Ovary (tissue), 9 donors: ENCODE data around the gene UBE2E3. TPM values are rescaled to one million over a fixed set of nuclear protein-coding genes. Genes with fewer than 3 reads are reported as not detected.

Experiments used
- DNase-seq, 5 donors: peaks; one replicate each; pipeline ENCODE4 v3.0.0-alpha.2; 2019 to 2020
- H3K27ac ChIP-seq, 2 donors: fragments of 200-600 bp; one replicate each; pipeline versions ENCODE4 v1.5.1 to v1.8.0; 2019 to 2022
- H3K27me3 ChIP-seq: fragments of 200-600 bp; one replicate; pipeline ENCODE4 v1.8.0; 2022
- H3K36me3 ChIP-seq: fragments of 200-600 bp; sonication (generic); one replicate; pipeline ENCODE4 v1.5.1; 2019
- H3K4me1 ChIP-seq: one replicate; pipeline ENCODE4 v1.8.1; 2013; ENCODE audit warnings: mild to moderate bottlenecking, moderate library complexity; ENCODE audit not compliant: insufficient read depth
- H3K4me3 ChIP-seq: fragments of 200-600 bp; sonication (generic); one replicate; pipeline ENCODE4 v1.5.1; 2017
- H3K9me3 ChIP-seq, 2 donors: fragments of 200-600 bp in 1 of 2; sonication (generic) in 1 of 2; one replicate each; pipeline versions ENCODE4 v1.5.1 to v1.8.1; 2013 to 2019; ENCODE audit warnings: mild to moderate bottlenecking in 1 of 2, moderate library complexity in 1 of 2
- EP300 ChIP-seq: sonication (generic); formaldehyde crosslinking; IDR thresholded peaks from one replicate; pipeline ENCODE4 v1.6.1; 2017; ENCODE audit warnings: antibody characterized with exemption
- POLR2A ChIP-seq: fragments of 450-650 bp; IDR thresholded peaks from one replicate; pipeline ENCODE4 v1.6.1; 2017; ENCODE audit warnings: antibody characterized with exemption, mild to moderate bottlenecking, moderate library complexity
- WGBS, 3 donors: extraction: QIAGEN DNeasy Blood & Tissue Kit in 1 of 3; methylation state at CpG; one replicate each; pipeline versions ENCODE4 v1.1.5 to v1.1.7; 2013 to 2017; 5-methylcytosine and 5-hydroxymethylcytosine counted together
- intact Hi-C, 4 donors: fragments of 100-400 bp; cut with DNase I; formaldehyde crosslinking; loops; one replicate each; pipeline versions ENCODE4 v1.11.0 to v1.15.1; 2022 to 2023
- polyA plus RNA-seq, 2 donors: library from polyadenylated mRNA; stranded (reverse); fragments of 200-250 nt in 1 of 2; fragments of 350-450 nt in 1 of 2; fragmentation: Illumina TruSeq in 1 of 2; extraction: RNeasy Lipid Tissue Mini Kit (QIAGEN cat#74804) in 1 of 2; gene quantifications; one replicate each; pipeline ENCODE4 v1.2.3, GENCODE V29; 2013 to 2014
- total RNA-seq, 7 donors: library from RNA; depleted of rRNA in 2 of 7; stranded (reverse); fragments of >200 nt in 2 of 7; fragmentation: NEBNext Ultra II Directional in 3 of 7; extraction: Animal tissue kit (Norgen Biotek cat#: 25700) in 3 of 7; gene quantifications; one replicate each; pipeline versions ENCODE4 v1.1.0 to v1.2.4, GENCODE V29; 2016 to 2023
- TF ChIP-seq, protein P1 (sequence below), 3 donors: fragments of 450-650 bp in 2 of 3; fragments of 200-600 bp in 1 of 3; IDR thresholded peaks; one replicate each; pipeline versions ENCODE4 v1.5.1 to v1.8.0; 2016 to 2022; ENCODE audit warnings: antibody characterized with exemption in 3 of 3, mild to moderate bottlenecking in 1 of 3
- donor health status: DM: no; HTN: no; CAD: no; lungs with moderate emphysema.
- donor health status: DM: no; HTN: no; CAD: no.
- donor health status: Bipolar disorder and iron deficiency.
- donor health status: DM: yes; HTN: yes; CAD: no.
- donor health status: DM: no; HTN: no; CAD: no.
- donor health status: DM: yes; HTN: yes; CAD: no.

UBE2E3 gene
- total and polyA plus RNA-seq, 9 donors = 43.0 to 96.3 (median 49.8) TPM

DNA sequence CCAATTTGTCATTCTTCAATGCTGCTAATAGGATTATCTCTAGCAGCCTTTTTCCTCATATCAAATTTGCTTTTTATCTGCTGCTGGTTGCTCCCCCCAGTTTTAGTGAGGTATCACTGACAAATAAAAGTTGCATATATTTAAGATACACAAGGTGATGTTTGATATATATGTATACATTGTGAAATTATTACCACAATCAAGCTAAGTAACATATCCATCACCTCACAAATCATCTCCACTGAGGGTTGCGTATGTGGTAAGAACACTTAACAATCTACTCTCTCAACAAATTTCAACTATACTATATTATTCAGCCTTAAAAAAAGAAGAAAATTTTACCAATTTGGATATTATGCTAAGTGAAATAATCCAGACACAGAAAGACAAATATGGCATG, 30.5 kb upstream of the UBE2E3 start:
- H3K4me3 ChIP-seq = no peak overlapping the region
- no peak for DNase-seq
- WGBS, 3 donors = 0 to 49% (median 0%) methylated on average over 1 of the region's 1 CpG
- H3K4me1 ChIP-seq = no peaks in the 10 kb centered on the region
- TF ChIP-seq POLR2A = no peak
- no peak for TF ChIP-seq EP300
- TF ChIP-seq, protein P1, sequence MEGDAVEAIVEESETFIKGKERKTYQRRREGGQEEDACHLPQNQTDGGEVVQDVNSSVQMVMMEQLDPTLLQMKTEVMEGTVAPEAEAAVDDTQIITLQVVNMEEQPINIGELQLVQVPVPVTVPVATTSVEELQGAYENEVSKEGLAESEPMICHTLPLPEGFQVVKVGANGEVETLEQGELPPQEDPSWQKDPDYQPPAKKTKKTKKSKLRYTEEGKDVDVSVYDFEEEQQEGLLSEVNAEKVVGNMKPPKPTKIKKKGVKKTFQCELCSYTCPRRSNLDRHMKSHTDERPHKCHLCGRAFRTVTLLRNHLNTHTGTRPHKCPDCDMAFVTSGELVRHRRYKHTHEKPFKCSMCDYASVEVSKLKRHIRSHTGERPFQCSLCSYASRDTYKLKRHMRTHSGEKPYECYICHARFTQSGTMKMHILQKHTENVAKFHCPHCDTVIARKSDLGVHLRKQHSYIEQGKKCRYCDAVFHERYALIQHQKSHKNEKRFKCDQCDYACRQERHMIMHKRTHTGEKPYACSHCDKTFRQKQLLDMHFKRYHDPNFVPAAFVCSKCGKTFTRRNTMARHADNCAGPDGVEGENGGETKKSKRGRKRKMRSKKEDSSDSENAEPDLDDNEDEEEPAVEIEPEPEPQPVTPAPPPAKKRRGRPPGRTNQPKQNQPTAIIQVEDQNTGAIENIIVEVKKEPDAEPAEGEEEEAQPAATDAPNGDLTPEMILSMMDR (IDR thresholded peaks at IDR 0.05) = no peak
- no peak overlapping the region for H3K27ac ChIP-seq
- intact Hi-C loops = no loop called here
- no peaks in the 10 kb centered on the region for H3K9me3 ChIP-seq
- no peaks in the 10 kb centered on the region for H3K36me3 ChIP-seq
- no peaks in the 10 kb centered on the region for H3K27me3 ChIP-seq

DNA sequence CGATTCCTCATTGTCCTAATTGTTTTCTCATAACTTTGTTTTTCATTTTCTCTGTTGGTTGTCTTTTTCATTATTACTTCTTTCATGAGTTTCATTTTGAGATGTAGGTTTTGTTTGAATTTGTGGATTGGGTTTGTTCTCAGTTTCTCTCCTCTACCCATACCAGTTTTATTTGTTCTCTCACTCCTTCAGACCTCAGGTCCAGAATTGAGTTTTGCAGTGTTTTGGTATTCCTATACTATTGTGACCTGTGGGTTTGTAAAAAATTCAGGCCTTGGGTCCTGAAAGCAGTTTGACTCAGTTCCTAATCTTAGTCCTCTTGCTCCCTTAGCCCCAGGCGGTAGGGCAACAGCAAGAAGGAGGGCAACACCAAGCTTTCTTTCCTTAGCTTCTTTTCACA, 28.3 kb upstream of the UBE2E3 start:
- no peak overlapping the region for H3K4me3 ChIP-seq
- no peaks in the 10 kb centered on the region for H3K4me1 ChIP-seq
- whole genome bisulfite sequencing, 3 donors = 85 to 91% (median 89%) methylated on average over 2 of the region's 2 CpGs
- intact Hi-C loops = no loop called here
- TF ChIP-seq, protein P1 (IDR thresholded peaks at IDR 0.05) = no peak
- TF ChIP-seq POLR2A (no peak), EP300 (no peak)
- DNase-seq = no peak
- H3K27ac ChIP-seq = no peak overlapping the region
- no peaks in the 10 kb centered on the region for H3K27me3 ChIP-seq
- H3K36me3 ChIP-seq = no peaks in the 10 kb centered on the region
- no peaks in the 10 kb centered on the region for H3K9me3 ChIP-seq

DNA sequence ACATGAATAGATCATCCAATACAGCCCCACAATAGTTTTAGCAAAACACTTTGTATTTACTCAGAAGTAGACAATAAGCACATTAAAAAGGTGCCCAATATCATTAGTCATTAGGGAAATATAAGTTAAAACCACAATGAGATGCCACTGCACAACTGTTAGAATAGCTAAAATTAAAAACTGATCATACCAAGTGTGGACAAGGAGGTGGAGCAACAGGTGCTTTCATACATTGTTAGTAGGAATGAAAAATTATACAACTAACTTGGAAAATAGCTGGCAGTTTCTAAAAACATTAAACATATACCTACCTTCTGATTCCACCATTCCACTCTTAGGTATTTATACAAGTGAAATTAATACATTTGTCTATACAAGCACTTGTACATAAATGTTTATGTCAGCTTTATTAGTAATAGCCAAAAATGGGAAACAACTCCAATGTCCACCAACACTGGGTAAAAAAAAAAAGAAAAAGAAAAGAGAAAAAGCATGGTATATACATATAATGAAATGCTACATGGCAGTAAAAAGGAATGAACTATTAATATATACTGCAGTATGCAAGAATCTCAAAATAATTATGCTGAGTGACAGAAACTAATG, 27.6 kb upstream of the UBE2E3 start:
- H3K36me3 ChIP-seq = no peaks in the 10 kb centered on the region
- TF ChIP-seq EP300 (no peak), POLR2A (no peak)
- TF ChIP-seq, protein P1 (IDR thresholded peaks at IDR 0.05) = no peak

DNA sequence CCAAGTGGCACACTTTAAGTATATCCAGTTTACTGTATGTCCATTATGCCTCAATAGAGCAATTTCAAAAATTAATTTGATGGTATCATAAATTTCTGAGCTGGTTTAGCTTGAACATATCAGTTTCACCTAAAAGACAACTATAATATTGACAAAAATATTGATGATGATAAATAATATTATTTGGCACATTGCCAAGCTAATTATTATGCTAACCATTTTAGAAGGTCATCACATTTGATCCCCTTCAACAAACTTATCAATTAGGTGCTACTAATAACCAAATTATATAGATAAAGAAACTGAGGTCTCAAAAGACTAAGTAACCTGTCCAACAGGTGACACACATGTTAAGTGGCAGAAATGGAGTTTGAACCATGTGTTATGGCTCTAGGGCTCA, 26.9 kb upstream of the UBE2E3 start:
- intact Hi-C loops = no loop called here
- Histone ChIP-seq H3K4me1 (no peaks in the 10 kb centered on the region), H3K9me3 (no peaks in the 10 kb centered on the region), H3K4me3 (no peak overlapping the region), H3K36me3 (no peaks in the 10 kb centered on the region), H3K27ac (no peak overlapping the region), H3K27me3 (no peaks in the 10 kb centered on the region)
- TF ChIP-seq, protein P1 (IDR thresholded peaks at IDR 0.05) = no peak
- TF ChIP-seq POLR2A = no peak
- TF ChIP-seq EP300 = no peak
- no peak for DNase-seq

More for the DNA sequence above, 27.6 kb upstream of the UBE2E3 start:
- Histone ChIP-seq H3K27ac (no peak overlapping the region), H3K9me3 (no peaks in the 10 kb centered on the region), H3K4me1 (no peaks in the 10 kb centered on the region), H3K4me3 (no peak overlapping the region), H3K27me3 (no peaks in the 10 kb centered on the region)
- intact Hi-C loops = no loop called here
- DNase-seq = no peak
